ENCODE results near the gene PPM1L. TPM values are rescaled to one million over a fixed set of nuclear protein-coding genes. Genes with fewer than 3 reads are reported as not detected.

Gene PPM1L
- total and polyA plus RNA-seq, 2 of the 13 experiments (the other 11 are each of a cell fraction or from before 2014, with no cell fraction given) = 0.22 to 1.4 TPM

DNA sequence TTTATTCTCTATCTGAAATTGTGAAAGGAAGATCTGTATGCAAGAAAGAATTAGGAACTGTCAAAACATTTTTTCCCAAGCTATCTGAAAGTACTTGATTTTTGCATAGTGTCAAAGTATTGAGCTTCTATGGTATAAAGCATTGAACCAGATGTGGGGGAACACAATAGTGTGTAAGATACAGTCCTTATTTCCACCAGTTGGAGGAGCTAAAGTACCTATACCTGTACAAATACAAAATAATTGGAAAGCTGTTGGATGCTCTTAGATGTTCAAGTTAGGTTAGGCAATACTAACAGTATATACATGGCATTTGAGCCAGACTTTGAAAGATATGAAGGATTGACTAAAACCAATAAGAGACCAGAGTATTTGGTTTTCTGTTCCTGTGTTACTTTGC lies 200.8 kb downstream of the PPM1L start:
- Histone ChIP-seq H3K4me1 (ENCODE audit: insufficient read depth, low read length) (no peaks in the 10 kb centered on the region), H3K27me3 (ENCODE audit: control insufficient read depth in 1 of 2, insufficient read depth in 2 of 2, low read length in 2 of 2) (no peaks in the 10 kb centered on the region), H4K20me1 (ENCODE audit: insufficient read depth, low read length) (no peaks in the 10 kb centered on the region), H3K27ac (ENCODE audit: extremely low read length, insufficient read depth, low read length) (no peak overlapping the region), H3K4me3 (replicated peaks in 1 of 3; ENCODE audit: insufficient read depth in 1 of 3, low read depth in 2 of 3, low read length in 3 of 3) (no peak overlapping the region), H3K4me2 (ENCODE audit: low read depth, low read length) (no peak overlapping the region), H3K9ac (ENCODE audit: insufficient read depth, low read depth, low read length) (no peak overlapping the region), H3K79me2 (ENCODE audit: insufficient read depth, low read length) (no peaks in the 10 kb centered on the region), H3K9me3 (ENCODE audit: low read length) (no peaks in the 10 kb centered on the region), H2AFZ (ENCODE audit: low read length) (no peak overlapping the region), H3K36me3 (replicated peaks in 1 of 2; ENCODE audit: control insufficient read depth in 1 of 2, insufficient read depth in 2 of 2, low read length in 2 of 2) (no peaks in the 10 kb centered on the region)
- in situ Hi-C loops (cut with HindIII; ENCODE audit: extremely low pct_ligation_motif_present, low pct_unique_long_range_greater_than_20kb) (no loop called here), intact Hi-C loops (cut with micrococcal nuclease; ENCODE audit: unreplicated experiment) (loop anchor here (5.0 to 10.0 kb wide), 3 partner anchors 88 to 466 kb away; no protein-coding TSS in a partner anchor)
- DNase-seq (ENCODE audit: low spot score) (peak; percentile 8), ATAC-seq (peak; percentile 84), FAIRE-seq (no peak)
- CTCF ChIA-PET (ENCODE audit: low intra/inter-chr PET ratio, low total read pairs) = no interaction called here
- BruUV-seq (replicated peaks) = no TSS peak
- POLR2A ChIA-PET = no interaction called here
- no peak for TF ChIP-seq ZMYM2 (CRISPR knock-in tag; IDR thresholded peaks at IDR 0.05)
- TF ChIP-seq ZFX (CRISPR knock-in tag; IDR thresholded peaks at IDR 0.05; ENCODE audit: low read depth) = no peak
- TF ChIP-seq CTCF (CRISPR knock-in tag; IDR thresholded peaks at IDR 0.05) = peak; percentile 55
- peak; percentile 67 for TF ChIP-seq STAG1 (CRISPR knock-in tag; IDR thresholded peaks at IDR 0.05)
- TF ChIP-seq ZFP37 (CRISPR knock-in tag; IDR thresholded peaks at IDR 0.05; ENCODE audit: borderline replicate concordance) = no peak
- TF ChIP-seq CENPX (CRISPR knock-in tag; IDR thresholded peaks at IDR 0.05) = no peak

- H3K27ac ChIP-seq (ENCODE audit: extremely low read length, insufficient read depth, low read length) = no peak overlapping the region
- no peak for FAIRE-seq
- H3K27me3 ChIP-seq (ENCODE audit: control insufficient read depth in 1 of 2, insufficient read depth in 2 of 2, low read length in 2 of 2) = no peaks in the 10 kb centered on the region
- H3K4me3 ChIP-seq (replicated peaks in 1 of 3; ENCODE audit: insufficient read depth in 1 of 3, low read depth in 2 of 3, low read length in 3 of 3) = no peak overlapping the region
- no peaks in the 10 kb centered on the region for H3K79me2 ChIP-seq (ENCODE audit: insufficient read depth, low read length)
- DNase-seq (ENCODE audit: low spot score) = no peak
- H4K20me1 ChIP-seq (ENCODE audit: insufficient read depth, low read length) = no peaks in the 10 kb centered on the region
- no peak overlapping the region for H2AFZ ChIP-seq (ENCODE audit: low read length)
- H3K36me3 ChIP-seq (replicated peaks in 1 of 2; ENCODE audit: control insufficient read depth in 1 of 2, insufficient read depth in 2 of 2, low read length in 2 of 2) = no peaks in the 10 kb centered on the region
- 0% methylated on average over 1 of the region's 1 CpG for WGBS (ENCODE audit: low lambda C conversion rate)
- no peak for ATAC-seq
- POLR2A ChIA-PET = no interaction called here
- H3K4me1 ChIP-seq (ENCODE audit: insufficient read depth, low read length) = no peaks in the 10 kb centered on the region
- CTCF ChIA-PET (ENCODE audit: low intra/inter-chr PET ratio, low total read pairs) = no interaction called here
- intact Hi-C loops (cut with micrococcal nuclease; ENCODE audit: unreplicated experiment) (no loop called here), in situ Hi-C loops (cut with HindIII; ENCODE audit: extremely low pct_ligation_motif_present, low pct_unique_long_range_greater_than_20kb) (no loop called here)
- no TSS peak for BruUV-seq (replicated peaks)
- no peaks in the 10 kb centered on the region for H3K9me3 ChIP-seq (ENCODE audit: low read length)
- H3K9ac ChIP-seq (ENCODE audit: insufficient read depth, low read depth, low read length) = no peak overlapping the region
- no peak overlapping the region for H3K4me2 ChIP-seq (ENCODE audit: low read depth, low read length)
- no peak for TF ChIP-seq ZNF709 (CRISPR knock-in tag; IDR thresholded peaks at IDR 0.05)
- no peak for TF ChIP-seq ZNF343 (CRISPR knock-in tag; IDR thresholded peaks at IDR 0.05)
- no peak for TF ChIP-seq HCFC1 (IDR thresholded peaks at IDR 0.05; ENCODE audit: low read depth, low read length)
- TF ChIP-seq ZNF30 (CRISPR knock-in tag; IDR thresholded peaks at IDR 0.05) = no peak
- TF ChIP-seq ZFAT (CRISPR knock-in tag; conservative IDR thresholded peaks at IDR 0.05) = no peak
- TF ChIP-seq GABPA (IDR thresholded peaks at IDR 0.05; ENCODE audit: low read depth, low read length) = no peak
- TF ChIP-seq GABPA (CRISPR knock-in tag; IDR thresholded peaks at IDR 0.05; ENCODE audit: low read depth) = no peak
- TF ChIP-seq XRCC5 (optimal IDR thresholded peaks at IDR 0.05; ENCODE audit: low read length) = no peak
- TF ChIP-seq ZNF782 (CRISPR knock-in tag; IDR thresholded peaks at IDR 0.05; ENCODE audit: borderline replicate concordance) = no peak
- TF ChIP-seq ZNF552 (CRISPR knock-in tag; IDR thresholded peaks at IDR 0.05; ENCODE audit: borderline replicate concordance) = no peak
- TF ChIP-seq TBX2 (CRISPR knock-in tag; IDR thresholded peaks at IDR 0.05; ENCODE audit: borderline replicate concordance) = no peak
- TF ChIP-seq, protein P1, sequence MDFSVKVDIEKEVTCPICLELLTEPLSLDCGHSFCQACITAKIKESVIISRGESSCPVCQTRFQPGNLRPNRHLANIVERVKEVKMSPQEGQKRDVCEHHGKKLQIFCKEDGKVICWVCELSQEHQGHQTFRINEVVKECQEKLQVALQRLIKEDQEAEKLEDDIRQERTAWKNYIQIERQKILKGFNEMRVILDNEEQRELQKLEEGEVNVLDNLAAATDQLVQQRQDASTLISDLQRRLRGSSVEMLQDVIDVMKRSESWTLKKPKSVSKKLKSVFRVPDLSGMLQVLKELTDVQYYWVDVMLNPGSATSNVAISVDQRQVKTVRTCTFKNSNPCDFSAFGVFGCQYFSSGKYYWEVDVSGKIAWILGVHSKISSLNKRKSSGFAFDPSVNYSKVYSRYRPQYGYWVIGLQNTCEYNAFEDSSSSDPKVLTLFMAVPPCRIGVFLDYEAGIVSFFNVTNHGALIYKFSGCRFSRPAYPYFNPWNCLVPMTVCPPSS (IDR thresholded peaks at IDR 0.05) = no peak
- no peak for TF ChIP-seq MEIS2 (CRISPR knock-in tag; IDR thresholded peaks at IDR 0.05)
- TF ChIP-seq ZBTB8A (CRISPR knock-in tag; IDR thresholded peaks at IDR 0.05; ENCODE audit: borderline replicate concordance, low read depth) = no peak
Measured at GRCh38 chr3:160960568-160960967, 204.5 kb downstream of the PPM1L start.

Data from HepG2 (cell line).